GM12874 (cell line): Measurements from ENCODE around the gene CACNA1E.

Experiments used
- CTCF ChIP-seq: IDR thresholded peaks from 2 replicates; pipeline ENCODE4 v1.5.1; 2011; ENCODE audit warnings: low read depth, mild to moderate bottlenecking, control low read depth, low read length, moderate library complexity; ENCODE audit not compliant: insufficient read depth

Gene CACNA1E

GRCh38 chr1:181484821-181485220 lies 1.5 kb downstream of the CACNA1E start:
- no peak for TF ChIP-seq CTCF

GRCh38 chr1:181485287-181486097 lies 2.2 kb downstream of the CACNA1E start:
- TF ChIP-seq CTCF = peak; percentile 27; the same call in 1 of the 2 replicates

- TF ChIP-seq CTCF = no peak
These were observed 2.7 kb downstream of the CACNA1E start for GRCh38 chr1:181486098-181486420.

GRCh38 chr1:181488866-181489265 lies 5.5 kb downstream of the CACNA1E start:
- no peak for TF ChIP-seq CTCF

- no peak for TF ChIP-seq CTCF
These were observed 7.0 kb downstream of the CACNA1E start for GRCh38 chr1:181490276-181490675.

GRCh38 chr1:181490740-181491712 lies 7.7 kb downstream of the CACNA1E start:
- TF ChIP-seq CTCF = no peak

GRCh38 chr1:181493166-181493565 lies 9.8 kb downstream of the CACNA1E start:
- no peak for TF ChIP-seq CTCF
